ENCODE results near the gene KCTD5.
"Not testable (repeated sequence)": the region's sequence is repeated elsewhere in the genome, so short reads cannot be mapped to it uniquely, and the experiment has no call there.

KCTD5 gene

DNA sequence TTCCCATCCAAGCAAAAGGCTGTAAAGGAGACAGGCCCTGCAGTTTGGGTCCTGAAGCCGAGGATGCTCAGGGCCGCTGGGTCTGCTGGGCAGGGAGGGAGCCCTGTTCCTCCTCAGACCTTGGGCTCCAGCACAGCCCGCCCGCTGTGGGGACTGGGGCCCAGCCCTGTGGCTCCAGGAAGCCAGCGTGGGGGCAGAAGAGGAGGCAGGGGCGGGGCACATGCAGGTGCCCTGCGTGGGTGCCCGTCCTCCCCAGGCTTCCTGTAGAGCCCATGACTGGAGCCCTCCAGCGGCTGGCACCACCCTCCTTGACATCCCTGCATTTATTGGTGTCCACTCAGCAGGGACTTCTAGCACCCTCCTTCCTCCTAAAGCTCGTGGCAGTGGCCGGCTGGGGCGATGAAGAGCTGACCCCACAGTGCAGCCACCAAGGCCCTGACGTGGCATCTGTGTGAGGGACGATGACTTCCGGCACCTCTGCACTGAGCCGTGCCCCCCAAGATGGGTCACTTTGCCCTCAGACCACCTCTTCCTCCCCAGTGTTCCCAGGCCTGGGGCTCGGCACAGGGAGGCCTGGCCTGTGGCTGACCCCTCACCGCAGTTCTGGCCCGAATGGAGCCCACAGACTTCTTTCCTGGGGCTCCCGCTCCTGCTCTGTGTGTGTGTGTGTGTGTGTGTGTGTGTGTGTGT, 27.8 kb downstream of the KCTD5 start:
- DNase-seq (ENCODE audit: low spot score): no peak

DNA sequence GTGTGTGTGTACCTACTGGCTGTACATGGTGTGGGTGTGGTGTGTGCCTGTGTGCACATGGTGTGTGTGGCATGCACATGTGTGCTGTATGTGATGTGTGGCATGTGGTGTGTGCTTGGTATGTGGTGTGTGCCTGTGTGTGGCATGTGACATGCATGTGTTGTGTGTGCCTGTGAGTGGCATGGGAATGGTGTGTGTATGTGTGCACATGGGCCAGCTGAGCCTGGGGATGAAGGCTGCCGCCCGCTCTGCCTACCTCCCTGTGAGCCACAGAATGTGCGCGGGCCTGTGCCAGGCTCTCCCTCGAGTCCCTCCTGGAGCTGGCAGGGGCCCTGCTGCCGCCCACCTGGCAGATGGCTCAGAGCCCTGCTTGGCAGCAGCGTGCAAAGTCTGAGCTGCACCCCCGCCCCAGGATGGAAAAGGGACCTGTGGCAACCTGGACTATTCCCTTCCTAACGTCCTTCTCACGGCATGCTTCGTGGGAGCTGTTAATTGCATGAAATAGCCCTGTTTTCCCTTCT, 28.4 kb downstream of the KCTD5 start:
- DNase-seq (ENCODE audit: low spot score): no peak

DNA sequence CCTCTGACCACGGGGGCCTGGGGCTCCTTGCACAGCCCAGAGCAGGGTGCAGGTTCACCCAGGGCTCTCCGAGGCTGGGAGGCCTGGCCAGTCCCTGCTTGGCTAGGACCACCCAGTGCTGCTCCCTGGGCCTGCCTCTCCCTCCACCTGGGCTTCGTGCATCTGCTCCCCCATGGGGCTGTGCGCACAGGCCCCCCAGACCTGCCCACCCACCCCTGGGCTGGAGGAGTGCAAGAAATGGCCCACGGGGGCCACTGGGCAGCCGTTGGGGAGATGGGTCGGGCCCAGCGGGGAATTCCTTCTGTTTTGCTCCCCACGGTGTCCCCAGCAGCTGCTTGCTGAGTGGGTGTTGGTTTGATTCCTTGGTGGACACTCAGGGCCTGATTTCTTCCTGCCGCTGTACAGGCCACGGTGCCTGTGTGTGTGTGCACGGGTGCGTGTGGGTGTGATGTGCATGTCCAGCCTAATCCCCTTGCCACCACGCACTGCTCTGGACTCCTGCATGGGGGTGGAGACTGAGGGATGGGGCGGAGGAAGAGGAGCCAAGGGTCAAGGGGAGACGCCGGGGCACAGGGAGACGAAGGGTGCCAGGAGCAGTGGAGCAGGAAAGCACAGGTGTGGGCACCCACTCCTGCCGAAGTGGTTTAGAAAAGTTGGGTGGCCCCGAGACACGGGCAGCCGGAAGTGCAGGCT, 29.2 kb downstream of the KCTD5 start:
- DNase-seq (ENCODE audit: low spot score): no peak

DNA sequence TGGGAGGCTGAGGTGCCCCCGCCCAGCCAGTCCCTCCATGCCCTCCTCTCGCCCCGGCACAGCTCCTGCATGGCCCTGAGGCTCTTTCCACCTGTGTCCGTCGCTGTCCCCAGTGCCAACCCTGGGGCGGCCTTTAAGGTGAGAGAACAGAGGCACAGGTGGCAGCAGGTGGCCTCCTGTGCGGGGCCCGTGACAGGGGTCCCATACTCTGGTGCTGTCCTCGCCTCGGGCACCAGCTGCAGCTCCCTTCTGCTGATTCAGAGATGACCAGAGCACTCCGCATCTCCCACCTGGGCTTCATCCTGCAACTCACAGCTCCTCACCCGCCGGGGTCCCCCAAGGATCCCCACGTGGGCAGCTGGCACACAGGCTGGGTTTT, 29.7 kb downstream of the KCTD5 start:
- DNase-seq (ENCODE audit: low spot score): no peak

DNA sequence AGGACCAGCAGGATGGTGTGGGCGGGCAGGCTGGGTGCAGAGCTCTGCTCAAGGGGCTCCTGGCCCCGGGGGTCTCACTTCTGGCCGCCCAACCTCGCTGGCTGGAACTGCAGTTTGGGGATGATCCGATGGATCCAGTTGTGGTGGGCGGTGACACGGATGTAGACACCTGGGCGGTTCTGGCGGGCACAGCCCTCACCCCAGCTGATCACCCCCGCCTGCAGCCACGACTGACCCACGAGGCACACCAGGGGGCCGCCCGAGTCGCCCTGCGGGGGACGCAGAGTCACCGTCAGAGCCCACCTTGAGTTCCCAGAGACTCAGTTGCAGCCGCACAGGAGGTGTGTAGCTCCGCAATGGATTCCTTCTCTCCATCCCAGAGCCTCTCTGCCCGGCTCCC, 30.2 kb downstream of the KCTD5 start:
- DNase-seq (ENCODE audit: low spot score): no peak

DNA sequence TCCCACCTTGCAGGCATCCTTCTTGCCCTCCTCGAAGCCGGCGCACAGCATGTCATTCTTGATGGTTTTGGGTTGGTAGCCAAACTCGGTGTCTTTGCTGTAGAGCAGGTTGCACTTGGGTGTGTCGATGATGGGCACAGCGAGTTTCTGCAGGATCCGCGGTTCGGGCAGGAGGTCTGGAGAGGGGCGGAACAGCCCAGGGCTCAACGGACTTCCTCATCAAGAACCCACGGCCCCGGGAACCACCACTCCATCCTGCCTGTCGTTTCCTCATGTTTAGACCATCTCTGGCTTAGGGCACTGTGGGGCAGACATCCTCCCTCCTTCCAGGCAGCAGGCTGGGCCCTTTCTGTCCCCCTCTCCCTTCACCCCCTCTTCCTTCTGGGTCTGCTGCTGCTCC, 31.2 kb downstream of the KCTD5 start:
- no peak for DNase-seq (ENCODE audit: low spot score)

DNA sequence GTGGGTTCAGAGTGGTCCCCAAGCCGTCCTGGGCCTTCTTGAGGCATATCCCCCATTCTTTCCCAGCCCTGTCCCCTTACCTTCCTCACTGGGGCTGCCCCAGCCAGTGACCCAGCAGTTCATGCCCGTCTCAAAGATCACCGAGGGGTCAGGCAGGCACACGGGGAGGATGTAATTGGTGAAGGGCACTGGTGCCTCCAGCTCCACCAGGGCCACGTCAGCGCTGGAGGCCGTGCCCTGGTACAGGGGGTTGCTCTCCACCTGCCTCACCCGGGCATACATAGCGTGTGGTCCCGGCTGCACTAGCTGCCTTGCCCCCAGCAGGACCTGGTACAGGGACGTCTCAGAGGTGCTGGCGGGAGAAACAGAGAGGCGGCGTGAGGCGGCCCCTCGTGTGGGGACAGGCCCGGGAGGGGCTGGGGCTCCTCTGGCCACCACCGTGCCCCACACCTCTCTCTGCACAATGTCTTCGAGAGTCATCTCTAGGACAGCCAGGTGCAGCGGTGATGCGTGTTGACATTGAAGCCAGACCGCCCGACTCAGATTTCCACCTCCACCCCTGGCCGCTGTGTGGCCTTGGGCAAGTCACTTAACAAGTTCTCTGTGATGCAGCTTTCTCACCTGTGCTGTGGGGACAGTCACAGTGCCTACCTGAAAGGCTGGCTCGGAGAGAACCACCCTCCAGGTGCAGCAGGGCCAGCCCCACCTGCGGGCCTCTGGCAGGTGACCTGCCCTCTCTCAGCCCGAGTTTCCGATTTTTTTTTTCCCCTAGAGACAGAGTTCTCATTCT, 31.9 kb downstream of the KCTD5 start:
- DNase-seq (ENCODE audit: low spot score): no peak

DNA sequence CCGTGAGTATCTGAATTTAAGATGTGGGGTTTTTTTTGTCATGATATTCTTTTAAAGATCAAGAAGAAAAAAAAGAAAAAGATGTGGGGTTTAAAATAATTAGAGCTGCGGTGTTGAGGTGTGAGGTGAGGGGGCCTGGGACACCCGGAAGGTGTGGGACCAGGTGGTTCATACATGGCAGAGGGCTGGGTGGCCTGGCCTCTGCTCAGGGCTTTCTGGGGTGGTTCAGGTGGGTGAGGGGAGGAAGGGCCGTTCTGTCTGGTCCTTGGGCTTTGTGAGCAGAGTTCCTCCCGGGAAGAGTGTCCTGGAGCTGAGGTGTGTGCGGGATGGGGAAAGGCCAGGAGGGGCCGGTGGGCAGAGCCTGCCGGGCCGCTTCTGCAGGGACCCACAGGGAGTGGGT, 32.7 kb downstream of the KCTD5 start:
- DNase-seq (ENCODE audit: low spot score): no peak

DNA sequence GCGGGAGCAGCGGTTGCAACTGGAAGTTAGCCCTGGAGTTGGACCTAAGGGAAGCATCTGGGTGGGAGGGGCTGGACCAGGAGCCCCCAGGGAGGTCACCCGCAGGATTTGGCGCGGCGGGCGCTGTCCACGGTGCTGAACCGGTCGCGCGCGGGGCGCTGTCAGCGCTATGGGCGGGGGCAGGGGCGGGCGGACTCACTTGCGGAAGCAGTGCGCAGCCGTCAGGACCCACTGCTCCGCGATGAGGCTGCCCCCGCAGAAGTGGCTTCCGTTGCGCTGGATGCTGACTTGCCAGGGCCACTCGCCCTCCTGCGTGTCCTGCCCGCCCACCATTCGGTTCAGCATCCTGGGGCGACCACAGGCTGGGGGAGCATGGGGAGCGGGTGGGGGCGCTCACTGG, 33.2 kb downstream of the KCTD5 start:
- peak; percentile 52 for DNase-seq (ENCODE audit: low spot score)

DNA sequence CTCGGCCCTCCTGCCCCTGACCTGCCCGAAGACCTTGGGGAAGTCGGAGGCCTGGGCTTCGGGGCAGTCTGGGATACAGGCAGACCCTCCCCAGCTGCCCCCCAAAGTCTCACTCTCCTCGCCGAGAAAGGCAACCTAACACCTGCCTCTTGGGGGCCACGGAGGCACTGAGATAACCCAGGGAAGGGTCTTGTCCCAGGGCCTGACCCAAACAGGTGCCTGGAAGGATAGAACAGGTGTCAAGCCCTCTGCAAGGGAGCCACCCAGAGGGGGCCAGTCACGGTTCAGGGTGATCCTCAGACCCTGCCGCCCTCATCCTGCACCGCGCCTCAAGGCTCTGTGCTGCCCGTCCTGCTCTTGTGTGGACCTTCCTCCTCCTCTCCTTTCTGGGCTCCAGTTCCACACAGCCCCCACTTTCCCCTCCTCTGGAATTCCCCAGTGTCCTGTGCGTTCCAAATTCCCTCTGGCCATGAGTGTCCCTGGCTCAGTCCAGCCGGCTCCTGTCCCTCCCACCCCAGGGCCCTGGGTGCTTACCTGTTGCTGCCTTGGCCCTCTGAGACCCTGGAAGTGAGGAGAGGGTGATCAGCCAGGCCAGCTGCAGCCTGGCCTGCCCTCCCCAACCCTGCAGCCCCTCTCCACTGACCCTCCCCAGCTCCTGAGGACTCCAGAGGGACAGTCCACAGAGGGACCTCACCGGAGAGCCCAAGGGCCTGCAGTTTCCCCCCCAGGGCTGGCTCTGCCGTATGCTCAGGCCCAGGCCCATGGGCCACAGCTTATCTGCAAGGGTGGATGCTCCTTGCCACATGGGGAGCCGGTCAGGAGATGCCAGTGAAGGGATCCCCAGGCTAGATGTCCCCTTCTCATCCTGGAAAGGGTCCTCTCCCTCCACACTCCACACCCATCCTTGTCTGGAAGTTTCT, 33.9 kb downstream of the KCTD5 start:
- DNase-seq (ENCODE audit: low spot score): no peak

DNA sequence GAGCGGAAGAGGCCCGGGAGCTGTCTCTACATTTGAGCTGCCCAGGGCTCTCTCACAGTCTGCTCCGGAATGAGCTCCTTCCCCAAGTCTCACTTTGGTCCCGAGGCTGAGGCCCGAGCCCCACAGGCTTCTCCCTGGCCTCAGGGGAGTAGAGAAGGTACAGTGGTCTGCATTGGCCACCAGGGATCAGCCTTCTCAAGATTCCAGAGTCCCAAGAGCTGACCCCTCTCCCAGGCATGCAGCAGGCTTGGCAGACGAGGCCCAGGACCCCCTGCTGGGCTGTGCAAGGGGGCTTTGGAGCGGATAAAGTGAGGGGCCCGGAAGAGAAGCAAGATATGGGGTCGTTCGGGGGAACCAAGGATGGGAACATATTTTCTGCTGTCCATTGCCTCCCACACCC, 34.6 kb downstream of the KCTD5 start:
- DNase-seq (ENCODE audit: low spot score): no peak

DNA sequence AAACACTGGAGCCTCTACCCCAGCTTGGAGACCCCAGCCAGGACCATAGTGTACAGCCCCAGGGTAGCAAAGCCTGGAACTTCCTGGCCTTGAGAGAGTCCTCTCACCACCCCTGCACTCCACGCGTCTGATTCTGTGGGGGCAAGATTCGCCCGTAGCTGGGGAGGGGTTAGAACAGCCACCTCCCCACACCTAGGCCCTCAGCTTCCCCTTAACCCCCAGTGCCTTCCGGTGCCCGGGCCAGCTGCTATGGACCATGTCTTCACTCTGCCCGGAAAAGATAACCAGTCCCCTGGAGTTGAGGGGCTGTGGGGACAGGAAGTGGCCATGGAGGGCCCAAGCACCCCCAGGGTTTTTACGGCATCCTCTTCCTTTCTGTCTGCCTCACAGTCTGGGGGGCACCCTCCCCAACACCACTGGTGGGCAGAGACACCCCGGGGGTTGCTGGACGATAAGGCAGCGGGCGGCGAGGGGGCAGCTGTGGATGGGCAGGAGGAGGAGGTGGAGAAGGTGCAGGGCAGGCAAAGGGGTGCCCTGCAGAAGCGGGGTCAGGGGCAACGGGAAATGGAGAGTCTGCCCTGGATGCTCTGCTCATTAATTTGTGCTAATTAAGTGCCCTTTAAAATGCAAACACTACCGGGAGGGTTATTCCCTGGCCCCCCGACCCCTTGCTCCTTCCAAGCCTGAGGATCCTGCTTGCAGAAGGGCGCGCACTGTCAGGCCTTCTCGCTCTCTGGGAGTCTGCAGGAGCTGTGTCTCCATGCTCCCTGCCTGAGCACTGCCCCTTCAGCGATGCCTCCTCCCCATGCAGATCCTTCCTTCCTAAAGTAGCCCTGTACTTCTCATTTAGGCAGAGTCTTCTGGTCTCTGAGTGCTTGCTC, 35.3 kb downstream of the KCTD5 start:
- no peak for DNase-seq (ENCODE audit: low spot score)

DNA sequence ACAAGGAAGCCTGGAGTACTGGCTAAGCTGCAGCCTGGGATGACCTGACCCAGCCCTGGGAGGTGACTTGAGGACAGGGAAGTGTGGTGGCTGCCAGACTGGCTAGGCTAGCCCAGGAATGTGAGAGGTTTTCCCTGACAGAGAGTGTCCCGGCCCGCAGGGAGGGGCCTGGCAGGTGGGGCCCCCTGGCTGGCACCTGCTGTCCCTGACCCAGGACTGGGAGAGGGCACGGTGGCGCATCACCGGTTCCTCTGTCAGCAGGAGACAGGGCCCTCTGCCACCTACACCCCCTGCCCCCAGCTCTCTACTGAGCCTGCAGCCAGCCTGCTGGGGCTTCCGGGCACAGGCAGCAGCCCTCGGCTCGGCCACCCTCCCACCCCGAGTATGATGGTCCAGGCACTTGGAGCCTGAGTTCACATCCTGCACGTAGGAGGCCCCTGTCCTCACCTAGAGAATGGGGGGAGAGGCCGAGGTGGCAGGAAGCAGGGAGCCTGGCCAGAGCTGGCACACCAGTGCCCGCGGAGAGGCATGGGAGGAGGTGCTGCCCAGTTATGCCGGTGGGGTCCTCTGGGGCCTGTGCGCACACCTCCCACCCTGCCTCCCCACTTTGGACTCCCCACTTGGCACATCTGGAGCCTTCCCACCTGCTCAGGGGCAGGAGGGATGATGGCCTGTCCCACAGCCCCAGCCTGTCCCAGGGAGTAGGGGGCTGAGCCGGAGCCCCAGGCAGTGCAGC, 37.2 kb downstream of the KCTD5 start:
- peak; percentile 57 for DNase-seq (ENCODE audit: low spot score)

DNA sequence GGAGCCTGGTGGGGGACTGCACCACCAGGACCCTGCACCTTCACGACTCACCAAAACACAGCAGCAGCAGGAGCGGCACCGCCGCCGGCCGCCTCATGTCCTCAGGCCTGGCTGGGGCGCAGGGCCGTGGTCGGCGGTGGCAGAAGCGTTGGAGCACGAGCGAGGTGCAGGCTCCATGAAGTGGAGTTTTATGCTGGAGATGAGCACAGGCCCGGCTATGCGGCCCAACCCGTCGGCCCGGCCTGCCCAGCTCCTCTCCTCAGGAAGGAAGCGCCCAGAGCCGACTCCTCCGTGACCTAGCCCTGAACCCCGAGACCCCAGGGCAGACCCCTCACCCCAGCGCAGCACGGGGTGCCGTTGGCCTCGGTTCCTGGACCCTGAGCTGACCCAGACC, 37.7 kb downstream of the KCTD5 start, which contains the start of gene PRSS27:
Gene PRSS27, minus strand, starts transcription at position 161 of the 394 bp plus-strand sequence. Its CDS starts 64 bp downstream, at position 97.
- DNase-seq (ENCODE audit: low spot score): no peak

DNA sequence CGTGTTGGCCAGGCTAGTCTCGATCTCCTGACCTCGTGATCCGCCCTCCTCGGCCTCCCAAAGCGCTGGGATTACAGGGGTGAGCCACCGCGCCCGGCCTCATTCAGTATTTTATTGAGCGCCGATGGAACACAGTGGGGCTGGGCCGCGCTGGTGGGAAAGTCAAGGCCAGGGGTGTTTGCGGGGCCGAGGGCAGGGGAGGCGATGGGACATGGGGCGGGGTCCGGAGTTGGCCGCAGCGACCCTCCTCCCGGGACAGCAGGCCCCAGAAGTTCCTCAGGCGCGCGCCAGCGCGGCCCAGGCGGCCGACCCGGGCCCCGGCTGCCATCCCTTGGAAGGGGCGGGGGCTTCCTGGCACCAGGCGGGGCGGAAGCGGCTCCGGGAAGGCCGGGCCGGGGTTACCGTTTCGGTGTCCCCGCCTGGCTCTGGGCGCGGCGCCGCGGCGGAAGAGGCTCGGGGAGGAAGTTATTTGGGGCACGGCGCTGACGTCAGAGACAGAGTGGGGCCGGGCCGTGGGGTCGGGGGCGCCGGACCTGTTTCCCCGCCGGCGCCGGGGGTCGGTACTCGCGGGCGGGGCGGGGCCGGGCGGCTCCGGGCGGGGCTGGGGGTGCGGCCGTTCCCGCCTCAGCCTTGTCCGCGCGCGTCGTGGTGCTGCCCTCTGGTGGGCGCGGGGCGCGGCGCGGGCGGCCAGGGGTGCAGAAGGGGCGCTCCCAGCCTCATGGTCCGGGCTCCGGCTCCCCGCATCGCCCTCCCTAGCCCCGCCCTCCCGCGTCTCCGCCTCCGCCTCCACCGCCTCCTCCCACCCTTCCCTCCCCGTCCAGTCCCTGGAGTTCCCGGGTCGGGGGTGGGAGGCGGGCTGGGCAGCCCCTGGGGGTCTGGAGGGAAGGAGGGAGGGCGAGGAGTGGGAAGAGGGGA, 38.7 kb downstream of the KCTD5 start:
- DNase-seq (ENCODE audit: low spot score): peak; percentile 84

DNA sequence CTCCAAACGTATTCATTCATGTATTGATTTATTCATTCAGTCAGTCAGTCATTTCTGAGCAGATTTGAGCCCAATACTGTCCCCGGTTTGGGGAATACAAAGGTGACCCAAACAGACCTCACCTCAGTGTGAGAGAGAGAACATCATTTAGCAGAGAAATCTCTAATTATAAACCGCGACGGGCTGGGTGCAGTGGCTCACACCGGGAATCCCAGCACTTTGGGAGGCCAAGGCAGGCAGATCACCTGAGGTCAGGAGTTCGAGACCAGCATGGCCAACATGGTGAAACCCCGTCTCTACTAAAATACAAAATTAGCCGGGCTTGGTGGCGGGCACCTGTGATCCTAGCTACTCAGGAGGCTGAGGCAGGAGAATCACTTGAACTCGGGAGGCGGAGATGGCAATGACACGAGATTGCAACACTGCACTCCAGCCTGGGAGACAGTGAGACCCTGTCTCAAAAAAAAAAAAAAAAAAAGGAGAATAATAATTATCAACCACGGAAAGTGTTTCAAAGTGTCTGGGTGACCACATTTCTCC, 39.4 kb downstream of the KCTD5 start:
- not testable (repeated sequence) for DNase-seq (ENCODE audit: low spot score)

DNA sequence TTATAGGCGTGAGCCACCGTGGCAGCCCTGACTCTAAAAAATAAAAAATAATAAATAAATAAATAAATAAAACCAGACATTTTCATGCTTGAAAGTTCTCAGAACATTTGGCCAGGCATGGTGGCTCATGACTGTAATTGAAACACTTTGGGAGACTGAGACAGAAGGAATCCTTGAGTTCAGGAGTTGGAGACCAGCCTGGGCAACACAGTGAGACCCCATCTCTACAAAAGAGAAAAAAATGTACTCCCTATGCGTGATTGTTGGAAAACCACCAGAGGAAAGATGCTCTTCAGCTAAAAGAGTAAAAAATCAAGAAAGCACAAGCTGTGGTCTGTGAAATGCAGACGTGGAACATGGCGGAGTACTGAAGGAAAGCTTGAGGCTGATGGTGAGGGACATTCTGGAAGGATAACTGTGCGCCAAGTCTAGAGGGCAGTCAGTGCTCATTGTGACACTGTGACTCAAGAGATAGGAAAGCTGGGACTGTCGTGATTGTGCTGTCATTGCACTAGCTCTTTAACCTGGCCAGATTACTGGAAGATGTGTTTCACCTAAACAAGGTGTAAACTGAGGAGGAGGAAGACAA, 41.9 kb downstream of the KCTD5 start:
- DNase-seq (ENCODE audit: low spot score): no peak

DNA sequence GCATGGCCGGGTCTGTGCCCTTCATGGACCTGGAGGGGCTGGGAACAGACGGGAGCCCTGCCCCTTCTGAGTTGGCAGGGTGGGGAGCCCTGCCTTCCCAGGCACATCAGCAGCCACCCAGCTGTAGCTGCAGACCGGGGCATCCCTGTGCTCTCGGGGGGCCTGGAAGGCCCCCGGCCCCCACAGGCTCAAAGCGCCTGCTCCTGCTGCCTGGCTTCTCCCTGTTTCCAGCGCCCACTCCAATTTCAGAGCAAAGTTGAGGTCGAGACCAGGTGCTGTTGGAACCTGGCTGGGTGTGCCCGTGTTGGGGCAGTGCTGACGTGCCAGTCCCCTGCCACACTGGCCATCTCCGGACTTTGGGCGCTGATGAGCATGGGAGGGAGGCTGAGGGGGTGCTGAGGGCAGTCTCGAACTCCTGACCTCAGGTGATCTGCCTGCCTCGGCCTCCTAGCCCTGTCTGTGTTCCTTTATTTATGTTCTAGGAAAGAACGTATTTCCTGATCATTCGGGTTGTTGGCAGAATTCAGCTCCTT, 42.6 kb downstream of the KCTD5 start:
- DNase-seq (ENCODE audit: low spot score): no peak

Data from HuH-7.5 (cell line).